HepG2 (cell line): Measurements from ENCODE around the gene LEPR. TPM values are rescaled to one million over a fixed set of nuclear protein-coding genes. Genes with fewer than 3 reads are reported as not detected.

Experiments used
- ATAC-seq: fragments of 200-7000 bp; cut with Tn5 transposase; 3 replicates; pipeline ENCODE4 v1.9.1; 2020; ENCODE audit warnings: mild to moderate bottlenecking, moderate library complexity
- BruUV-seq: library from RNA; stranded (reverse); fragments of 400-500 nt; replicated peaks from 2 replicates; lab custom pipeline; 2021; lab: Mats Ljungman, UMichigan
- CTCF ChIA-PET: fragments of 300-600 bp; formaldehyde crosslinking; extraction: SDS; loops from one replicate; lab custom pipeline; 2021; ENCODE audit warnings: low total read pairs, inconsistent platforms, low intra/inter-chr PET ratio; lab: Yijun Ruan, JAX
- POLR2A ChIA-PET: fragments of 350-600 bp; sonication (Branson Sonifier 250); formaldehyde crosslinking; loops from one replicate; lab custom pipeline; 2020; ENCODE audit warnings: antibody characterized with exemption, inconsistent platforms; lab: Yijun Ruan, JAX
- DNase-seq: peaks from one replicate; pipeline ENCODE4 v3.0.0-alpha.2; 2015; ENCODE audit warnings: low spot score
- FAIRE-seq: peaks from 3 replicates; lab custom pipeline; 2011; peaks lifted over from hg19 to GRCh38; lab: Jason Lieb, UNC
- H2AFZ ChIP-seq: one replicate; pipeline ENCODE4 v1.6.1; 2011; ENCODE audit warnings: low read length, inconsistent platforms
- H3K27ac ChIP-seq: fragments of 300-600 bp; 3 replicates; pipeline ENCODE4 v1.8.0; 2011; ENCODE audit warnings: mixed run types, mild to moderate bottlenecking, mixed read lengths, low read length, inconsistent platforms; ENCODE audit not compliant: insufficient read depth; ENCODE audit errors: extremely low read length
- H3K27me3 ChIP-seq, 2 experiments: fragments of 200-600 bp in 1 of 2; 2 replicates in 1 of 2; 3 replicates in 1 of 2; pipeline versions ENCODE4 v1.6.0 to v1.8.0; 2011; ENCODE audit warnings: low read length in 2 of 2, mild to moderate bottlenecking in 2 of 2, moderate library complexity in 2 of 2, inconsistent platforms in 1 of 2; ENCODE audit not compliant: insufficient read depth in 2 of 2, control insufficient read depth in 1 of 2
- H3K36me3 ChIP-seq, 2 experiments: fragments of 200-600 bp in 1 of 2; replicated peaks in 1 of 2; 2 replicates in 1 of 2; 3 replicates in 1 of 2; pipeline versions ENCODE4 v1.5.1 to v1.8.0; 2011; ENCODE audit warnings: low read length in 2 of 2, inconsistent platforms in 1 of 2; ENCODE audit not compliant: insufficient read depth in 2 of 2, control insufficient read depth in 1 of 2
- H3K4me1 ChIP-seq: 2 replicates; pipeline ENCODE4 v1.5.1; 2012; ENCODE audit warnings: low read length, inconsistent platforms; ENCODE audit not compliant: insufficient read depth
- H3K4me2 ChIP-seq: 2 replicates; pipeline ENCODE4 v1.6.0; 2011; ENCODE audit warnings: low read depth, low read length, inconsistent platforms
- H3K4me3 ChIP-seq, 3 experiments: fragments of 200-600 bp in 1 of 3; sonication (generic), shearing (Covaris generic) in 1 of 3; replicated peaks in 1 of 3; 2 replicates each; pipeline ENCODE4 v1.5.1; 2011 to 2016; ENCODE audit warnings: low read length in 3 of 3, inconsistent platforms in 2 of 3, low read depth in 2 of 3, mild to moderate bottlenecking in 2 of 3, control low read depth in 1 of 3, mixed read lengths in 1 of 3; ENCODE audit not compliant: insufficient read depth in 1 of 3
- H3K79me2 ChIP-seq: one replicate; pipeline ENCODE4 v1.6.1; 2011; ENCODE audit warnings: low read length, inconsistent platforms; ENCODE audit not compliant: insufficient read depth
- H3K9ac ChIP-seq: 2 replicates; pipeline ENCODE4 v1.6.0; 2011; ENCODE audit warnings: mild to moderate bottlenecking, low read depth, low read length, inconsistent platforms; ENCODE audit not compliant: insufficient read depth
- H3K9me3 ChIP-seq: 2 replicates; pipeline ENCODE4 v1.5.1; 2012; ENCODE audit warnings: mild to moderate bottlenecking, low read length
- H4K20me1 ChIP-seq: 2 replicates; pipeline ENCODE4 v1.6.0; 2011; ENCODE audit warnings: inconsistent platforms, mild to moderate bottlenecking, low read length, moderate library complexity; ENCODE audit not compliant: insufficient read depth
- ARHGAP35 ChIP-seq: sonication (generic); formaldehyde crosslinking; IDR thresholded peaks from 2 replicates; pipeline ENCODE4 v1.9.0; 2022; ENCODE audit warnings: mild to moderate bottlenecking, inconsistent platforms, moderate library complexity, missing genetic modification reagents, borderline replicate concordance
- BHLHE40 ChIP-seq: IDR thresholded peaks from 2 replicates; pipeline ENCODE4 v1.6.1; 2011; ENCODE audit warnings: low read length, improper control_type of control experiment
- DRAP1 ChIP-seq: IDR thresholded peaks from 2 replicates; pipeline ENCODE4 v1.6.1; 2016; ENCODE audit warnings: missing genetic modification reagents, missing compliant biosample characterization
- DZIP1 ChIP-seq: sonication (generic); formaldehyde crosslinking; IDR thresholded peaks from 2 replicates; pipeline ENCODE4 v1.5.0; 2020; ENCODE audit warnings: mild to moderate bottlenecking, missing genetic modification reagents
- MAZ ChIP-seq, 2 experiments: sonication (generic) in 1 of 2; formaldehyde crosslinking in 1 of 2; IDR thresholded peaks; 2 replicates each; pipeline versions ENCODE4 v1.5.0 to v1.6.1; 2012 to 2020; ENCODE audit warnings: low read depth in 2 of 2, mild to moderate bottlenecking in 2 of 2, borderline replicate concordance in 1 of 2, improper control_type of control experiment in 1 of 2, low read length in 1 of 2, missing genetic modification reagents in 1 of 2, moderate library complexity in 1 of 2
- PAX8 ChIP-seq: sonication (generic); formaldehyde crosslinking; IDR thresholded peaks from 2 replicates; pipeline ENCODE4 v1.8.0; 2022; ENCODE audit warnings: mild to moderate bottlenecking, missing genetic modification reagents, borderline replicate concordance
- PLSCR1 ChIP-seq: sonication (generic); formaldehyde crosslinking; IDR thresholded peaks from 2 replicates; pipeline ENCODE4 v1.5.0; 2020; ENCODE audit warnings: missing genetic modification reagents, mild to moderate bottlenecking, borderline replicate concordance
- POLR2A ChIP-seq, 2 experiments: IDR thresholded peaks; 2 replicates each; pipeline ENCODE4 v1.6.1; 2011; ENCODE audit warnings: low read depth in 2 of 2, low read length in 2 of 2, mild to moderate bottlenecking in 1 of 2, moderate library complexity in 1 of 2; ENCODE audit not compliant: insufficient read depth in 1 of 2
- SOX13 ChIP-seq, 3 experiments: fragments of 450-650 bp in 1 of 3; sonication (generic) in 1 of 3; formaldehyde crosslinking in 1 of 3; IDR thresholded peaks in 2 of 3; conservative IDR thresholded peaks in 1 of 3; 2 replicates each; pipeline versions ENCODE4 v1.5.0 to v1.6.1; 2016 to 2020; ENCODE audit warnings: antibody characterized with exemption in 1 of 3, mild to moderate bottlenecking in 1 of 3, missing compliant biosample characterization in 1 of 3, missing genetic modification reagents in 1 of 3, moderate library complexity in 1 of 3
- SRY ChIP-seq: sonication (generic); formaldehyde crosslinking; IDR thresholded peaks from 2 replicates; pipeline ENCODE4 v1.8.0; 2022; ENCODE audit warnings: mild to moderate bottlenecking, missing genetic modification reagents
- TRAFD1 ChIP-seq: sonication (generic); formaldehyde crosslinking; IDR thresholded peaks from 2 replicates; pipeline ENCODE4 v1.5.1; 2020; ENCODE audit warnings: missing genetic modification reagents, mild to moderate bottlenecking, borderline replicate concordance
- ZC3H13 ChIP-seq: sonication (generic); formaldehyde crosslinking; IDR thresholded peaks from 2 replicates; pipeline ENCODE4 v1.8.1; 2023; ENCODE audit warnings: mild to moderate bottlenecking, missing genetic modification reagents, moderate library complexity
- ZFP37 ChIP-seq: sonication (generic); formaldehyde crosslinking; IDR thresholded peaks from 2 replicates; pipeline ENCODE4 v1.4.0; 2020; ENCODE audit warnings: missing genetic modification reagents, borderline replicate concordance
- ZFP90 ChIP-seq: sonication (generic); formaldehyde crosslinking; IDR thresholded peaks from 2 replicates; pipeline ENCODE4 v1.8.0; 2022; ENCODE audit warnings: missing genetic modification reagents, mild to moderate bottlenecking, inconsistent platforms, borderline replicate concordance
- ZNF256 ChIP-seq: sonication (generic); formaldehyde crosslinking; conservative IDR thresholded peaks from 2 replicates; pipeline ENCODE4 v1.4.0; 2020; ENCODE audit warnings: missing genetic modification reagents
- ZNF335 ChIP-seq: sonication (generic); formaldehyde crosslinking; IDR thresholded peaks from 2 replicates; pipeline ENCODE4 v1.4.0; 2020; ENCODE audit warnings: missing genetic modification reagents
- ZNF780A ChIP-seq: sonication (generic); formaldehyde crosslinking; IDR thresholded peaks from 2 replicates; pipeline ENCODE4 v1.8.0; 2022; ENCODE audit warnings: mild to moderate bottlenecking, missing genetic modification reagents, moderate library complexity
- ZNF883 ChIP-seq: sonication (generic); formaldehyde crosslinking; IDR thresholded peaks from 2 replicates; pipeline ENCODE4 v1.5.1; 2020; ENCODE audit warnings: mild to moderate bottlenecking, missing genetic modification reagents; ENCODE audit errors: not compliant biosample characterization
- WGBS: methylation state at CpG from one replicate; pipeline ENCODE4 v1.1.6; 2017; ENCODE audit warnings: low lambda C conversion rate; 5-methylcytosine and 5-hydroxymethylcytosine counted together
- in situ Hi-C: cut with HindIII; loops from 2 replicates; pipeline ENCODE4 v1.10.0; 2017; ENCODE audit warnings: low pct_unique_long_range_greater_than_20kb; ENCODE audit not compliant: extremely low pct_ligation_motif_present
- intact Hi-C: fragments of 100-400 bp; cut with micrococcal nuclease; formaldehyde crosslinking; loops from one replicate; pipeline ENCODE4 v1.10.0; 2022; ENCODE audit not compliant: unreplicated experiment
- polyA plus RNA-seq, 8 experiments: library from polyadenylated mRNA; depleted of rRNA in 3 of 8; stranded (reverse) in 7 of 8; unstranded in 1 of 8; fragments of >200 nt; fragmentation: Illumina TruSeq in 4 of 8; extraction: Trizol in 4 of 8; gene quantifications; 2 replicates each; pipeline versions ENCODE4 v1.2.1 to v1.2.3, GENCODE V29; 2011 to 2016; ENCODE audit warnings: low read depth in 4 of 8, missing spikeins in 1 of 8, mixed read lengths in 1 of 8; ENCODE audit not compliant: insufficient read depth in 1 of 8
- total RNA-seq, 5 experiments: library from RNA; depleted of rRNA; stranded (reverse); fragments of >200 nt; fragmentation: Illumina TruSeq; extraction: Trizol; gene quantifications; 2 replicates each; pipeline ENCODE4 v1.2.3, GENCODE V29; 2016; ENCODE audit warnings: low read depth in 1 of 5

The LEPR gene
- total and polyA plus RNA-seq, 2 of the 13 experiments (the other 11 are each of a cell fraction or from before 2014, with no cell fraction given), result 0.60 to 1.7 TPM

- no peak for TF ChIP-seq DZIP1 (CRISPR knock-in tag)
- no peak for TF ChIP-seq ZC3H13
- no peak for TF ChIP-seq BHLHE40
- TF ChIP-seq PLSCR1 (CRISPR knock-in tag), result no peak
- no peak for TF ChIP-seq ZFP37 (CRISPR knock-in tag)
- no peak for TF ChIP-seq ZFP90 (CRISPR knock-in tag)
- no peak for TF ChIP-seq ARHGAP35
- TF ChIP-seq MAZ (IDR thresholded peaks at IDR 0.05; ENCODE audit: borderline replicate concordance, low read depth, low read length), result no peak
- no peak for TF ChIP-seq MAZ (CRISPR knock-in tag; IDR thresholded peaks at IDR 0.05; ENCODE audit: low read depth)
- no peak for TF ChIP-seq ZNF883 (CRISPR knock-in tag)
- TF ChIP-seq, all 625 proteins: peak for 0
Observed at GRCh38 chr1:65393347-65393746, 27.1 kb upstream of the LEPR start (continued).

GRCh38 chr1:65393928-65394327, 26.5 kb upstream of the LEPR start:
- ChIA-PET CTCF (no interaction called here), POLR2A (interaction anchor here (1.0 kb wide), 1 partner anchor 14 kb away, joined by 3 read pairs; no protein-coding TSS in a partner anchor)
- H3K9ac ChIP-seq, result no peak overlapping the region
- H3K4me3 ChIP-seq, result no peak overlapping the region
- no peaks in the 10 kb centered on the region for H3K27me3 ChIP-seq
- no peaks in the 10 kb centered on the region for H3K4me1 ChIP-seq
- ATAC-seq (no peak), FAIRE-seq (no peak), DNase-seq (no peak)
- H4K20me1 ChIP-seq, result no peaks in the 10 kb centered on the region
- no peaks in the 10 kb centered on the region for H3K36me3 ChIP-seq
- H3K9me3 ChIP-seq, result no peaks in the 10 kb centered on the region
- WGBS, result 100% methylated on average over 1 of the region's 1 CpG
- in situ Hi-C loops, result no loop called here
- intact Hi-C loops, result no loop called here
- H3K4me2 ChIP-seq, result no peak overlapping the region
- H2AFZ ChIP-seq, result no peak overlapping the region
- no peaks in the 10 kb centered on the region for H3K79me2 ChIP-seq
- no TSS peak for BruUV-seq
- no peak overlapping the region for H3K27ac ChIP-seq
- no peak for TF ChIP-seq PAX8 (CRISPR knock-in tag)
- no peak for TF ChIP-seq ZNF335 (CRISPR knock-in tag)
- no peak for TF ChIP-seq POLR2A (IDR thresholded peaks at IDR 0.05; ENCODE audit: insufficient read depth in 1 of 2, low read depth in 2 of 2, low read length in 2 of 2)
- no peak for TF ChIP-seq TRAFD1
- TF ChIP-seq SOX13 (IDR thresholded peaks at IDR 0.05), result no peak
- no peak for TF ChIP-seq SOX13 (CRISPR knock-in tag; conservative IDR thresholded peaks at IDR 0.05 in 1 of 2, IDR thresholded peaks at IDR 0.05 in 1 of 2)
- no peak for TF ChIP-seq ZNF780A (CRISPR knock-in tag)
- no peak for TF ChIP-seq DRAP1
- no peak for TF ChIP-seq SRY
- no peak for TF ChIP-seq ZNF256
